ENCODE results near the gene ARMH1.

GRCh38 chr1:44723496-44724295, 49.2 kb downstream of the ARMH1 start:
- TF ChIP-seq, protein P1, sequence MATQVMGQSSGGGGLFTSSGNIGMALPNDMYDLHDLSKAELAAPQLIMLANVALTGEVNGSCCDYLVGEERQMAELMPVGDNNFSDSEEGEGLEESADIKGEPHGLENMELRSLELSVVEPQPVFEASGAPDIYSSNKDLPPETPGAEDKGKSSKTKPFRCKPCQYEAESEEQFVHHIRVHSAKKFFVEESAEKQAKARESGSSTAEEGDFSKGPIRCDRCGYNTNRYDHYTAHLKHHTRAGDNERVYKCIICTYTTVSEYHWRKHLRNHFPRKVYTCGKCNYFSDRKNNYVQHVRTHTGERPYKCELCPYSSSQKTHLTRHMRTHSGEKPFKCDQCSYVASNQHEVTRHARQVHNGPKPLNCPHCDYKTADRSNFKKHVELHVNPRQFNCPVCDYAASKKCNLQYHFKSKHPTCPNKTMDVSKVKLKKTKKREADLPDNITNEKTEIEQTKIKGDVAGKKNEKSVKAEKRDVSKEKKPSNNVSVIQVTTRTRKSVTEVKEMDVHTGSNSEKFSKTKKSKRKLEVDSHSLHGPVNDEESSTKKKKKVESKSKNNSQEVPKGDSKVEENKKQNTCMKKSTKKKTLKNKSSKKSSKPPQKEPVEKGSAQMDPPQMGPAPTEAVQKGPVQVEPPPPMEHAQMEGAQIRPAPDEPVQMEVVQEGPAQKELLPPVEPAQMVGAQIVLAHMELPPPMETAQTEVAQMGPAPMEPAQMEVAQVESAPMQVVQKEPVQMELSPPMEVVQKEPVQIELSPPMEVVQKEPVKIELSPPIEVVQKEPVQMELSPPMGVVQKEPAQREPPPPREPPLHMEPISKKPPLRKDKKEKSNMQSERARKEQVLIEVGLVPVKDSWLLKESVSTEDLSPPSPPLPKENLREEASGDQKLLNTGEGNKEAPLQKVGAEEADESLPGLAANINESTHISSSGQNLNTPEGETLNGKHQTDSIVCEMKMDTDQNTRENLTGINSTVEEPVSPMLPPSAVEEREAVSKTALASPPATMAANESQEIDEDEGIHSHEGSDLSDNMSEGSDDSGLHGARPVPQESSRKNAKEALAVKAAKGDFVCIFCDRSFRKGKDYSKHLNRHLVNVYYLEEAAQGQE (IDR thresholded peaks at IDR 0.05; ENCODE audit: insufficient read depth in 1 of 2, low read depth in 2 of 2, low read length in 2 of 2): no peak
- TF ChIP-seq TAF1 (IDR thresholded peaks at IDR 0.05; ENCODE audit: borderline replicate concordance, insufficient read depth, low read length): no peak
